Right lobe of liver (tissue), 4 donors: Measurements from ENCODE around the gene LIN54.

Experiments
- POLR2A ChIP-seq: fragments of 450-650 bp; IDR thresholded peaks from one replicate; pipeline ENCODE4 v1.6.1; 2017; ENCODE audit warnings: antibody characterized with exemption, mild to moderate bottlenecking
- TF ChIP-seq, protein P1 (sequence below), 4 donors: fragments of 200-600 bp in 3 of 4; fragments of 450-650 bp in 1 of 4; IDR thresholded peaks; one replicate each; pipeline versions ENCODE4 v1.5.1 to v1.8.0; 2016 to 2022; ENCODE audit warnings: antibody characterized with exemption in 4 of 4, mild to moderate bottlenecking in 2 of 4
- donor health status: DM: no; HTN: no; CAD: no.
- donor health status: DM: no; HTN: no; CAD: no.
- donor health status: DM: no; HTN: yes; CAD: no.

DNA sequence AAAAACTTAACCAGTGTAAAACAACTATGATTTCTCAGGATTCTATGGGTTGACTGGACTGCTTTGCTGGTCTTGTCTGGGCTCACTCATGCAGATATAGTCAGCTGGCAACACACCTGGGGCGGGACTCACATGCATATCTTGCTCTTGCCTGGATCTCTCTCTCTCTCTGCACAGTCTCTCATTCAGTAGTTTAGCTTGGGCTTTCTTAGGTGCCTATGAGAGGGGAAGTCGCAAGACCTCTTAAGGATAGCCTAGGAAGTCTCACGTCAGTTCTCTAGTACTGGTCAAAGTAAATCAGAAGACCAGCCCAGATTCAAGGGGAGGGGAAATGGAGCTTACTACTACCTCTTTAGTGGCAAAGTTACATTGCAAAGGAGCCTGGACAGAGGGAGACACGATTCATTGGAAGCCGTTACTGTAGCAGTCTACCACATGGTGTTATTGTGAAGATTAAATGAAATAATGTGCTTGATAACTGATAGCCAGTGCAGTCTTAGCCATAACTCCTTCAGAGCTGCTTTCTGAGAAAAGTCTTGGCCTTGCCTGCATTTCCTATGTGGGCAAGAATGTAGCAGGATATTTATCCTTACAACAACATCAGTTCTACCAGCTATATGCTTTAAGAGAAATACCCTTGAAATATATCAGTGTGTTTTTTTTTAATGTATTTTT is 26.5 kb upstream of the LIN54 start:
- TF ChIP-seq, protein P1, sequence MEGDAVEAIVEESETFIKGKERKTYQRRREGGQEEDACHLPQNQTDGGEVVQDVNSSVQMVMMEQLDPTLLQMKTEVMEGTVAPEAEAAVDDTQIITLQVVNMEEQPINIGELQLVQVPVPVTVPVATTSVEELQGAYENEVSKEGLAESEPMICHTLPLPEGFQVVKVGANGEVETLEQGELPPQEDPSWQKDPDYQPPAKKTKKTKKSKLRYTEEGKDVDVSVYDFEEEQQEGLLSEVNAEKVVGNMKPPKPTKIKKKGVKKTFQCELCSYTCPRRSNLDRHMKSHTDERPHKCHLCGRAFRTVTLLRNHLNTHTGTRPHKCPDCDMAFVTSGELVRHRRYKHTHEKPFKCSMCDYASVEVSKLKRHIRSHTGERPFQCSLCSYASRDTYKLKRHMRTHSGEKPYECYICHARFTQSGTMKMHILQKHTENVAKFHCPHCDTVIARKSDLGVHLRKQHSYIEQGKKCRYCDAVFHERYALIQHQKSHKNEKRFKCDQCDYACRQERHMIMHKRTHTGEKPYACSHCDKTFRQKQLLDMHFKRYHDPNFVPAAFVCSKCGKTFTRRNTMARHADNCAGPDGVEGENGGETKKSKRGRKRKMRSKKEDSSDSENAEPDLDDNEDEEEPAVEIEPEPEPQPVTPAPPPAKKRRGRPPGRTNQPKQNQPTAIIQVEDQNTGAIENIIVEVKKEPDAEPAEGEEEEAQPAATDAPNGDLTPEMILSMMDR (IDR thresholded peaks at IDR 0.05) = no peak
- no peak for TF ChIP-seq POLR2A
